ENCODE data around the gene SLC25A34.
"Not testable (repeated sequence)": the region's sequence is repeated elsewhere in the genome, so short reads cannot be mapped to it uniquely, and the experiment has no call there.

SLC25A34 gene

DNA sequence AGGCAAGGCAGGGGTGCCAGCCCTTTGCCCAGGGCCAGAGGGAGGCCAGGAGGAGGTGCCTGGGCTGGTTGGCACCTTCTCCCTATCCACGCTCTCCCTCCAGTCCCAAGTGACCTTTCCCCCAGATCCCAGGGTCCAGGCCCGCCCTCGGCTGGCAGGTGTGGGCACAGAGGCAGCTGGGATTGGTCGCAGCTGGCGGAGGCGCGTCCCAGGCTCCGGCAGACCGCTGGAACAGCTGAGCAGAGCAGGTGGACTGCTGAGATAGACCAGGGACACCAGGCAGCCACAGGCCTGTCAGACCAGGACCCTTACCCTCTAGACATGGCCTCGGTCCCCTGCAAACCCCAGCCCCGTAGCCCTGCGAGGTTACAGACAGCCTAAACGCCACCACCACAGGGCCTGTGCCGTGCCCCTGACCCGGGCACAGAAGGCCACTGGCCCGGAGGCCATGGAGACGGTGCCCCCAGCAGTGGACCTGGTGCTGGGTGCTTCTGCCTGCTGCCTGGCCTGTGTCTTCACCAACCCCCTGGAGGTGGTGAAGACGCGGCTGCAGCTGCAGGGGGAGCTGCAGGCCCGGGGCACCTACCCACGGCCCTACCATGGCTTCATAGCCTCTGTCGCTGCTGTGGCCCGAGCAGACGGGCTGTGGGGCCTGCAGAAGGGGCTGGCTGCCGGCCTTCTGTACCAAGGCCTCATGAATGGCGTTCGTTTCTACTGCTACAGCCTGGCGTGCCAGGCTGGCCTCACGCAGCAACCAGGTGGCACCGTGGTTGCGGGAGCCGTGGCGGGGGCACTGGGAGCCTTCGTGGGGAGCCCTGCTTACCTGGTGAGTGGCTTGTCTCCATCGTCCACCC is at the start of gene SLC25A34:
Gene SLC25A34 (plus strand): TSS at position 221 of the 854 bp plus-strand sequence. CDS start 228 bp downstream, at position 449.
- no peak for DNase-seq

DNA sequence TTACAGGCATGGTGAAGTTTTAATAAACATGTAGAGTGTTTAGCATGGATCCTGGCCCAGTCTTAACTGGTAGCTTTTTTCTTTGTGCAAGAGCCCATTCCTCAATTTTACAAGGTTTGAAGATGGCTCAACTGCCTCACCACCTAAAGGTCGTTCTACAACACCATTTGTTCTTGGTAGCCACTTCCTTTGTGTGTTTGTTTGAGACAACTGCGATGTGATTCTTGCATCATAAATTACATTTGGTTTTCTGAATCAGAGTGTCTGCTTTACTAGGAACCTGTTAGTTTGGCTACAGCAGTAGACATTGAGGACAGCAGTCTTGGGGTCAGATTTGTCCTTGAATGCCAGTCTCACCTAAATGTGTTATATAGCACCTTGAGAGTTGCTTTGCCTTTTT is 48.6 kb upstream of the SLC25A34 start:
- no peak for DNase-seq

DNA sequence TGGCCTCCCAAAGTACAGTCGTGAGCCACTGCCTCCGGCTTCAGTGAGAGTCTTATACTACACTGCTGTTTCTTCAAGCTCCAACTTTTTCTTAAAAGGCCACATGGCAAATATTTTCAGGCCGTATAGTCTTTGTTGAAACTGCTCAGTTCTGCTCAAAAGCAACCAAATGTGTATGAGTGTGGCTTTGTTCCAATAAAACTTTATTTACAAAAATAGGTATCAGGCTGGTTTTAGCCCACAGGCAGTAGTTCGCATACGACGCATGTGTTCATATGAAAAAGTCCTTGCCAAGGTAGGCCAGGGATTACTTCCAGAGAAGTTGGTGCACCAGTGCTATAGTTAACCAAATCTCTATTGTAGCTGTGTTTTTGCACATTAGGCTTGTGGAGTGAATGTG is 45.7 kb upstream of the SLC25A34 start:
- no peak for DNase-seq

DNA sequence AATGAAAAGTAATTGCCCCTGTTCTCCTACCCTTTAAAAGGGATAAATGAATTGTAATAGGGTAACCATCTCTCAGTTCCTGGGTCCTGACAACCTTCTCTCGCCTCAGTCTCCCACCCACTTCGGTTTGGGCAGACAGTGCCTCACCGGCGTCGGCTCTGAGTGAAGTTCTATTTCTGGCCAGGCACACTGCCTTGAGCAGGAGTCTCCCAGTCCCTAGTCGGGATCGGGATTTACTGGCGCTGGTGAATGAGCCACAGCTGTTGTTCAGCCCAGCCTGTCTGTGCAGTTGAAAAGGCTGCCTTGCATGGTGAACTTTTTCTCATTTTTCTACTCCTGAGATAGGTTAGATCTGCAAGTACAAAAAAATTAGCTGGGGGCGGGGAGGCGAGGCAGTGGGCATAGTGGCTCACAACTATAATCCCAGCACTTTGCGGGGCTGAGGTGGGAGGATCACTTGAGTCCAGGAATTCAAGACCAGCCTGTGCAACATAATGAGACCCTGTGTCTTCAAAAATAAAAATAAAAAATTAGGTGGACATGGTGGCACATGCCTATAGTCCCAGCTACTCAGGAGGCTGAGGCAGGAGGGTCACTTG is 44.5 kb upstream of the SLC25A34 start:
- DNase-seq = no peak

DNA sequence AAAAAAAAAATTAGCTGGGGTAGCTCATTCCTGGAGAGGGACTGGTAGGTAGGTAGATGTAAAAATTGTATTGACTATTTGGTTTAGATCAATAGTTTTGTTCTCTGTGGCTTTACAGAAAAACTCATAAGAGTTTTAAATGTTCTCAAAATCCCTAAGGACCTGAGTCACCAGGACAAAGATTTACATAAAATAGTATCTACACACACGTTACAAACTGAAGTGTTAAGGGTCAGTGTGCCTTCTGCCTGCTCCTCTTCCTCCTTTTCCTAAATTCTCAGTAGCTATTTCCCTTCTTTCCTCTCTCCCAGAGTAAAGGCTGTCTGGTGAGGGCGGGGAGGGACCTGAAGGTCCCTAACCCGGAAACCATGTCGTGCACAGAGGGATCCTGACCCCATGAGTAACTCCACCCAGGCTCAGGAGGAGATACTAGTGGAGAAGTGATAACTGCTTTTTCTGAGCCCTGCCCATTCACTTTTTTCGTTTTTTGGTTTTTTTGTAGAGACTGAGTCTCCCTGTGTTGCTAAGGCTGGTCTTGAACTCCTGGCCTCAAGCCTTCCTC is 43.9 kb upstream of the SLC25A34 start:
- no peak for DNase-seq

DNA sequence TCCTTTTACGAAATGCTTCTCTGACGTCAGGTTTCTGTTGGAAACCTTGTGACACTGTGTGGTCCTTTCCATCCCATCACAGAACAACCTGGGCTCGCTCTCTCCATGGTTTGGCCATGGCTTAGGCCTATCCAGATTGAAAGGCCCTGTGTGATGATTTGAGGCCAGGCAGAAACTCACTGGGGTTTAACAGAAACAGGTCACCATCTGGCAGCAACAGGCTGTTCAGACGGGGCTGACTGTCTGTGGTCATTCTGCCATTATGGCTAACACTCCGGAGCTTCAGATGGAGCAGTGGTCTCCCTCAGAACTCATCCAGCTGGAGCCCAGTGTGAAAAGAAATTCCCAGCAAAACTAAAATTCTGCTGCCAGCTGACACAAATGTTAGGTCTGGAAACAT is 42.7 kb upstream of the SLC25A34 start:
- no peak for DNase-seq

DNA sequence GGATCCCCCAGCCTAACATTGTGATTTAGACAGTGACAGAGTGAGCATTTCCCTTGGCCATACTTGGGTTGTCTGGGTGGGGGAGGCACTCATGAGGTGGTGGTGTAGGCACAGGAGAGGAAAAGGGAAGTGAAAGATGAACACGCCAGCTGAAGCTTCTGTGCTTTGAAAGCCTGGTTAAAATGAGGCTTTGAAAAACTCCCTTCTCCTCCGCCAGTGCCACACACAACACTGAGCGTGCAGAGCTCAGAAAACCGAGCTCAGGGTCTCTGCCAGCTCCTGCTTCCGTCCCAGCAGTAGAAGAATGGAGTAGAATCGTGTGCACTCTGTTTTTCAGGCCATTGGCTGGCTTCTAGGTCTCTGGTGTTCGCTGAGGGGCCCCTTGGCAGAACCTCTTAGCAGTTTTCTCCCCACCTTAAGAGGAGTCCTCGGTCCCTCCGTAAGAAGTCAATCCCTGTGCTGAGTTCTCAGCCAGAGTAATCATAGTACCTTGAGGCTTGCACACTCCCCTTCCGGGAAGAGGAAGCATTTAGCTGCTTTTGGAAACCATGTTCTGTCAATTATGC is 39.0 kb upstream of the SLC25A34 start:
- peak; percentile 84 for DNase-seq

DNA sequence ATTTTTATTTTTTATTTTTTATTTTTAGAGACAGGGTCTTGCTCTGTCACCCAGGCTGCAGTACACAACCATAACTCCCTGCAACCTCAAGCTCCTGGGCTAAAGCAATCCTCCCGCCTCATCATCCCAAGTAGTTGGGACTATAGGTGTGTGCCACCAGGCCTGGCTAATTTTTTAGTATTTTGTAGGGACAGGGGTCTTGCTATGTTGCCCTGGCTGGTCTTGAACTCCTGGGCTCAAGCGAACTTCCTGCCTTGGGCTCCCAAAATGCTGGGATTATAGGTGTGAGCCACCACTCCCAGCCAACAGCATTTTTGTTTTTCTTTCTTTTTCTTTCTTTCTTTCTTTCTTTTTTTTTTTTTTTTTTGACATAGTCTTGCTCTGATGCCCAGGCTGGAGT is 37.9 kb upstream of the SLC25A34 start:
- DNase-seq = no peak

DNA sequence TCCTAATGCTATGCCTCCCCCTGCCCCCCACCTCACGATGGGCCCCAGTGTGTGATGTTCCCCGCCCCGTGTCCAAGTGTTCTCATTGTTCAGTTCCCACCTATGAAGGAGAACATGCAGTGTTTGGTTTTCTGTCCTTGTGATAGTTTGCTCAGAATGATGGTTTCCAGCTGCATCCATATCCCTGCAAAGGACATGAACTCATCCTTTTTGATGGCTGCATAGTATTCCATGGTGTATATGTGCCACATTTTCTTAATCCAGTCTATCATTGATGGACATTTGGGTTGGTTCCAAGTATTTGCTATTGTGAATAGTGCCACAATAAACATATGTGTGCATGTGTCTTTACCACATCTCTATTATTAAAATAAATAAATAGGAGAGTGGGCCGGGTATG is 36.7 kb upstream of the SLC25A34 start:
- DNase-seq = not testable (repeated sequence)

DNA sequence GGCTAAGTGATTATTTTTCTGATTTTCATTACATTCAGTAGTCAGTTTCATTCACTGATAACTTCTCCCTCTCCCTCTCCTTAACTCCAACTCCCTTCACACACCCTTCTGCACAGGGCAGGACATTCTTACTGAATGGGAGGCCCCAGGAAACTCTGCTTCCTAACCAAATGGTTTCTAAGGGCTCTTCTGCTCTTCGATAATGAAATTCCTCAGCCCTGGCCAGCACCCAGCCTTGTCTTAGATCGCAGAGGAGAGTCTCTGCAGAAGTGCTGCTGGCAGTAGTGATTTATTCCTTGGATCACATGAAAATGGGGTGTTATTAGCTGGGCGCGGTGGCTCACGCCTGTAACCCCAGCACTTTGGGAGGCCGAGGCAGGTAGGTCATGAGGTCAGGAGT is 35.5 kb upstream of the SLC25A34 start:
- no peak for DNase-seq

DNA sequence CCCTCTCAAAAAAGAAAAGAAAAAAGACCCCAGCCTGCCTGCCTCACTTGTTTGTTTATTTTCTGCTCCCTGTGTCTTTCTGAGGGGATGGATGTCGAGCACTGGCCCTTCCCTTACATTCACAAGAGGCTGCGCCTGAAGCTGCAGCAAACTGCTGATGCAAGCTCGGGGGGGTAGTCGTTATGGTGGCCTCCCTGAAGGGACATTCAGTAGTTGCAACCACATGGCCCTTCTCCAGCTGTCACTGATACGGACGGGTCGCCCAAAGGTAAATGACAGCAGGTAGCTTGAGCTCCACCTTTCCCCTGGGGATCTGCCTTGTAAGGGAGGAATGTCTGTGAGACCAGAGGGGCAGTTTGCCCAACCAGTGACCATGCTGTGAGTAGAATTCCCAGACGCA is 34.3 kb upstream of the SLC25A34 start:
- no peak for DNase-seq

DNA sequence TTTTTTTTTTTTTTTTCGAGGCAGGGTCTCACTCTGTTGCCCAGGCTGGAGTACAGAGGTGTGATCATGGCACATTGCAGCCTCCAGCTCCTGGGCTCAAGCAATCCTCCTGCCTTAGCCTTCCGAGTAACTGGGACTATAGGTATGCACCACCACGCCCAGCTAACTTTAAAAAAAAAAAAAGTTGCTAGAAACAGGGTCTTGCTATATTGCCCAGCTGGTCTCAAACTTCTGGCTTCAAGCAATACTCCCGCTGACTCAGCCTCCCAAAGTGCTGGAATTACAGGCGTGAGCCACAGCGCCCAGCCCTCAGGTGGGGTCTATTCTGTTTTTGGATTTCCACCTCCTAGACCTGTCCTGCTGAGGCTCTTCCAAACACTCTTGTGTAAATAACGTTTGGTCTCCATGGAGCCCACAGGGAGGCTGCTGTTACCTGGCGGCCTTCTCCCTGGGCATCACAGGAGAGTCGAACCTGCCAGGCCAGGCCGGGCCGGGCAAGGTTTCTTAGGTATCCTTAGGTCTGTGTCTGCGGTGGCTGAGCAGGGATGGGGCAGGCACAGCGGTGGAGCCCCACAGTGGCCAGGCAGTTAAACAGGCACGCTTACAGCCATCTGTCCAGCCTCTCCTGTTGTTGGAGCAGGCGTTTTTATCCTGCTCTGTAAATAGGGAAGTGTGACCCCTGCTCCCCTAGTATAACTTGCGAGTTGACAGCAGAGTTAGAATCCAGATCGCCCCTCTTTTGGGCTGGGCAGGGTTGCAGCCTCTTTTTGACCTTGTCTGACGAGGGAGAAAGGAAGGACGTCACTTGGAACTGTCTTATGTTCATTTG is 33.1 kb upstream of the SLC25A34 start:
- no peak for DNase-seq

DNA sequence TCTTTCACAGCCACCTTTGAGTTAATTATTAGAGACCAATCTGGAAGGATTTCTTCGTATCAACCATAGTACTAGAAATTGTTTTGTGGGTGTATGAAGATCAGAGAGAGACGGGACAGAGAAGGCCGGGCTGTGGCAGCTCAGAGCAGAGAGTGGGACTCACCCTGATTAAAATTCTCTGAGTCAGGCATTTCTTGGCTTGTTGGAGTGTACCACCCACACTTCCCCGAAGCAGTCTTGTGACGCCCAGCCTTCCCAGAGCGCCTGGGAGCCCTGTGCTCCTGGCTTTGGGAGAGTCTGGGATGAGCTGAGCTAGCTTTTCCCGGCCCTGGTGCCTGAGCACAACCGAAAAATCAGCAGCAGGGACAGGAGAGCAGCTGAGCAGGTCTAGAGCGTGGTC is 32.5 kb upstream of the SLC25A34 start:
- DNase-seq = no peak

DNA sequence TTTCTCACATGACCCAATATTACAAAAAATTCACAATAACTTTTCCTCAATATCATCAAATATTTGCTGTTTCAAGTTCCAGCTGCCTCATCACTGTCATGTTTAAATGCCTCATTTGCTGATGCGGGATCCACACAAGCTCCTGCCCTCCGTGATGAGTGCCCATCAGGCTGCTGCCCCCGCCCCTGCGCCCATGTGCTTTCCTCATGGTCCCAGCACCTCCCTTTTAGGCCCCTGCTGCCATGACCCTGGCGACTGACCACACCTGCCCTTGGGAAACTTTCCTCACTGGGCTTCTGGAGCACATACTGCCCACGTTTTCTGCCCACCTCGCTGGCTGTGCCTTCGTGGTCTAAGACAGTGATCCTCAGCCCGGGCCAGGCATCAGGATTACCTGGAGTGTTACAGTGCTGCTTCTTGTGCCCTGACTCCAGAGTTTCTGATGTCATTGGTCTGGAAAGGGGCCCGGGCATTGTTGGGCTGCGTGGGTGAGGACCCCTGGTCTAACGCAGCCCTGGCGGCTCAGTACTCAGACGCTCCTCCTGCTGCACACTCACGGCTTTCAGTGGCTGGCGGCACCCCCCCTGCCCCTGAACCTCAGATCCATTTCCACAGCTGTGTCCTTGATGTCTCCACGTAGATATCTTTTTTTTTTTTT is 31.4 kb upstream of the SLC25A34 start:
- DNase-seq = no peak

DNA sequence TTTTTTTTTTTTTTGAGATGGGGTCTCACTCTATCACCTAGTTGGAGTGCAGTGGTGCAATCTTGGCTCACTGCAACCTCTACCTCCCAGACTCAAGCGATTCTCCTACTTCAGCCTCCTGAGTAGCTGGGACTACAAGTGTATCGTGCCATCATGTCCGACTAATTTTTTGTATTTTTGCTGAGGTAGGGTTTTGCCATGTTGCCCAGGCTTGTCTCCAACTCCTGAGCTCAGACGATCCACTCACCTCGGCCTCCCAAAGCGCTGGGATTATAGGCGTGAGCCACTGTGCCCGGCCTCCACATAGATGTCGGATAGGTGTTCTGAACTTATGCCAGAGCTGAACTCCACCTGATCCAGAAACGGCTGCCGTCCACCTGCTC is 30.9 kb upstream of the SLC25A34 start:
- DNase-seq = no peak

DNA sequence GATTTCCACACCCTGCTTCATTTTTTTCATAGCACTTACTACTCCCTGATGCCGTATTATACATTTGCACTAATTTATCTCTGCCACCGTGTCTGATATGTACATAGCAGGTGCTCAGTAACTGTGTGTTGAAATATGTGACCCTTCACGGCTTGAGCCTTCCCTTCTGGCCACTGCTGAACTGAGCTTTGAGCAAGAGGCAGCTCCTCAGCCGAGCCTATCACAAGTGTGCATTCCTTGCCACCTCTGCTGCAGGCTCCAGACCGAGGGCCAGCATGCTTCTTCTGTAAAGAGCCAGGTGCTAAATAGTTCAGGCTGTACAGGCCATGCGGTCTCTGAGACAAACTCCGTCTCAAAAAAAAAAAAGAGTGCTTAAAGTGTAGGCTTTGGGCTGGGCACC is 29.3 kb upstream of the SLC25A34 start:
- DNase-seq = no peak

DNA sequence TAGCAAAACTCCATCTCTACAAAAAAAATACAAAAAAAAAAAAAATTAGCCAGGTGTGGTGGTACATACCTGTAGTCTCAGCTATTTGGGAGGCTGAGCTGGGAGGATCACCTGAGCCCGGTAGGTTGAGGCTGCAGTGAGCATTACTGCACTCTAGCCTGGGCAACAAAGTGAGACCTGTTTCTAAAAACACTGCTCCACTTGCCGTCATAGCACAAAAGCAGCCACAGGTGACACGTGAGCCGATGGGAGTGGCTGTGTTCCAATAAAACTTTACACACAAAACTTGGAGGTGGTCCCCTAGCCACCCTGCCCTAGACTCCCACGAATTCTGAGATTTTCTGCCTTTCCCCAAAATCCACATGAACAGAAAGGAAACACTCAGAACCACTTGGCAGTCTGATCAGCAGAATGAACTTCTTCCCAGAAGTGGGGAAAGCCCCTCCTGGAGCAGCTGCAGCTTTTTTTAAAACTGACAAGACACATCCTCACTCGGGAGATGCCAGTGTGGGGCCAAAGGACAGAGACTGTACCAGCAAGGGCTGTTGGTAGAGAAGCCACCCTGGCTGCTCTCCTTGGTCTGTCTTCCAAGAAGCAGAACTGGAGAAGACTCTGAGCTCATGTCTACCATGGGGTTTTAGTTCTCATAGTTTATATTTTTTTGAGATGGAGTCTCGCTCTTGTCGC is 28.7 kb upstream of the SLC25A34 start:
- no peak for DNase-seq

DNA sequence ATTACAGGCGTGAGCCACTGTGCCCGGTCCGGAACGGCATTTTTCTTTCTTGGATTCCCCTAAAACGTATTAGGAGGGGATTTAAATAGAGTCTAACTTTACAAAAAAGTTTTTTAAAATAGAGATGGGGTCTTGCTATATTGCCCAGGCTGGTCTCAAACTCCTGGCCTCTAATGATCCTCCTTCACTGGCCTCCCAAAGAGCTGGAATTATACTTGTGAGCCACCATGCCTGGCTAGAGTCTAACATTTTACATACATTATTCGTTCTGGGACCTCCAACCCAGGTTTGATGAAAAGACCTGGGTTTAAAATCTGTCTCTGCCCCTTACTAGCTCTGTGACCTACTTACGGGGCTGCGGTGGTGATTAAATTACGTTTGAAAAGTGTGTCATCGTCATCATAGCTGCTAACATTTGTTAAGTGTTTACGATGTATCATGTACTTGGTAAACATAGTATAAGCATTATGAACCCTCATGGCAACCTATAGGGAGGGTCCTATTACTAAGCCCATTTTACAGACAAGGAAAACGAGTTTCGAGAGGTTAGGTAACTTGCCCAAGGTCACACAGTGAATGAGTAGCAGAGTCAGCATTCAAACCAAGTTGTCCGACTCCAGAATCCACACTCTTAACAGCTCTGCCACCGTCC is 27.4 kb upstream of the SLC25A34 start:
- DNase-seq = no peak

DNA sequence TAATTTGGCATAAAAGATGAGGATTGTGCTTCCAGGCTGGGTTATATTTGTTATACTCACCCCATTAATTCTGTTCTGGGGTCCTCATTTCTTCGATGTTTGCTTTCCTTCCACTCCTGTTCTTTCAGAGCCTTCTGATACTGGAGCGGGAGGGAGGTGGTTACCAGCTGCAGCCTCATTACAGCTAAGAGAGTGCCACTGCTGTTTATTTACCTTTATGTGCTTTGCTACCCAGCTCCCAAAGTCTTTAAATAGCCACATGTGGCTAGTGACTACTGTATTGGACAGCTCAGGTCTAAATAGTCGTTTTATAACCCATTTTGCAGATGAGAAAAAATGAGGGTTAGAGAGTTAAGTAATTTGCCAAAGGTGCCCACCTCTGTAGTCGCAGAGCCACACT is 26.8 kb upstream of the SLC25A34 start:
- DNase-seq = no peak

DNA sequence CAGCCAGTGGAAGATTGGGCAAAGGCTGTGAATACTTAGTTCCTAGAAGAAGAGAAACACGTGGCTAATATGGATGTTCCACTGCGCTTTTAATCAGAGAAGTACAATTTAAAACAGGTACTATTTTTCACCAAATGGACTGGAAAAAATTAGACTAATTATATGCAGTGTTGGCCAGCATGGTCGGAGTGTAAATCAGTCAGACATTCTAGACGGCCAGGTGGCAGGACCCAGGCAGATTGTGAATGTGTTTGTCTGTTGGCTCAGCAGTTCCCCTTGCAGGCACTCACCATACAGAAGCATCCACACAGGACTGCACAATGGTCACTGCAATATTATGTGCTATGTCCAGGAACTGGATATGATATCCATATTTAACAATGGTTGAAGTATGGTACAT is 23.9 kb upstream of the SLC25A34 start:
- DNase-seq = no peak

DNA sequence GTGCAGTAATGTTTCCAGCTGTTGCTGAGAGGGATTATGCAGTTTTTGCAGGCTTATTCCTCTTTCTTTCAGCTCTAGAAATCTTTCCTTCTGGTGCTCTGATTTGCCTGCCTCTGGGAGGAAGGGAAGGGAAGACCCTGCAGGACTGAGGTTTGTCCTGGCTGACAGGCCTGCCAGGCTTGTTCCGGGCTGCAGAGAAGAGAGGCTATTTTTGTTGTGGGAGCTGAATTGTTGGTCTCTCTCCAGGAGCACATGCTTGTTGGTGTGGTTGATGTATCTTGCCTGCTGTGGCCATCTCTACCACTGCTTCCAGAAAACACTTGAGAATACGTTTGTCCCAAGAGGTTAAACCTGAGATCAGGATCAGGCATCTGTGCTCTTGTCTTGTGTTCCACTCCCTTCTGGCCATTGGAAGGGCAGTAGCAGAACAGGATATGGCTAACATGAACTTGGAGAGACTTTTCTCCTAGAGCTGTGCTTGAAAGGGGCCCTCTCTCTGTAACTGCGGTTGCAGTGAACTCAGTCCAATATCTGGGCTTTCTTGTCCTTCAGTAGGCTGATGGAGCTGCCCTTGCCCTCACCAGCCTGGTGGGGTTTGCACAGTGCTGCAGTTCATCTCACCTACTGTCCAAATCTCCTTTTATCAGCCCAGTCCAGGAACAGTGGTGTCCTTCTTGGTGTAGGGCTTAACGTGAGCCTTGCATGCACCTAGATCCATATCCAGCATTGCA is 21.5 kb upstream of the SLC25A34 start:
- no peak for DNase-seq
